ENCODE measurements around the gene DUSP12. TPM values are rescaled to one million over a fixed set of nuclear protein-coding genes. Genes with fewer than 3 reads are reported as not detected.

The DUSP12 gene
- polyA plus RNA-seq, 3 donors, result 15.0 to 26.2 (median 21.4) TPM

- no peak overlapping the region for H3K27ac ChIP-seq (ENCODE audit: low read depth, low read length)
- 0 to 1% (median 1%) methylated on average over 34 of the region's 34 CpGs for WGBS, 3 donors
These were observed 23.6 kb upstream of the DUSP12 start for GRCh38 chr1:161725908-161726472.

GRCh38 chr1:161726473-161727255, 22.9 kb upstream of the DUSP12 start:
- no peak overlapping the region for H3K27ac ChIP-seq (ENCODE audit: low read depth, low read length)
- WGBS, 3 donors, result 0 to 1% (median 1%) methylated on average over 42 to 83 of the region's 83 CpGs

- WGBS, 3 donors, result 2 to 4% (median 2%) methylated on average over 38 of the region's 38 CpGs
- no peak overlapping the region for H3K27ac ChIP-seq (ENCODE audit: low read depth, low read length)
These were observed 22.2 kb upstream of the DUSP12 start for GRCh38 chr1:161727256-161727924.

GRCh38 chr1:161728376-161729226, 21.0 kb upstream of the DUSP12 start:
- no peak overlapping the region for H3K27ac ChIP-seq (ENCODE audit: low read depth, low read length)
- WGBS, 3 donors, result 76 to 92% (median 80%) methylated on average over 4 to 7 of the region's 7 CpGs

GRCh38 chr1:161730050-161730564, 19.5 kb upstream of the DUSP12 start:
- WGBS, 3 donors, result 57 to 87% (median 65%) methylated on average over 6 of the region's 6 CpGs

GRCh38 chr1:161731241-161731640, 18.3 kb upstream of the DUSP12 start:
- no peak overlapping the region for H3K27ac ChIP-seq (ENCODE audit: low read depth, low read length)
- 67 to 81% (median 72%) methylated on average over 6 of the region's 6 CpGs for WGBS, 3 donors

More at GRCh38 chr1:161730050-161730564, 19.5 kb upstream of the DUSP12 start:
- H3K27ac ChIP-seq (ENCODE audit: low read depth, low read length), result no peak overlapping the region

GRCh38 chr1:161731981-161732718, 17.4 kb upstream of the DUSP12 start:
- 72 to 81% (median 76%) methylated on average over 5 of the region's 5 CpGs for WGBS, 3 donors

GRCh38 chr1:161733526-161733925, 16.1 kb upstream of the DUSP12 start:
- no peak overlapping the region for H3K27ac ChIP-seq (ENCODE audit: low read depth, low read length)
- WGBS, 3 donors, result 0 to 9% (median 5%) methylated on average over 1 of the region's 1 CpG

More at GRCh38 chr1:161731981-161732718, 17.4 kb upstream of the DUSP12 start:
- H3K27ac ChIP-seq (ENCODE audit: low read depth, low read length), result no peak overlapping the region

GRCh38 chr1:161735837-161736236, 13.7 kb upstream of the DUSP12 start:
- no peak overlapping the region for H3K27ac ChIP-seq (ENCODE audit: low read depth, low read length)
- WGBS, 3 donors, result 75 to 95% (median 94%) methylated on average over 3 of the region's 3 CpGs

GRCh38 chr1:161736335-161736969, 13.1 kb upstream of the DUSP12 start:
- WGBS, 3 donors, result 59 to 89% (median 77%) methylated on average over 4 of the region's 4 CpGs
- H3K27ac ChIP-seq (ENCODE audit: low read depth, low read length), result no peak overlapping the region

- WGBS, 3 donors, result 65 to 78% (median 76%) methylated on average over 2 of the region's 2 CpGs
- H3K27ac ChIP-seq (ENCODE audit: low read depth, low read length), result no peak overlapping the region
These were observed 12.0 kb upstream of the DUSP12 start for GRCh38 chr1:161737625-161738024.

GRCh38 chr1:161738627-161739287, 10.8 kb upstream of the DUSP12 start:
- no peak overlapping the region for H3K27ac ChIP-seq (ENCODE audit: low read depth, low read length)
- WGBS, 3 donors, result 63 to 86% (median 68%) methylated on average over 4 of the region's 4 CpGs

GRCh38 chr1:161739865-161740566, 9.6 kb upstream of the DUSP12 start:
- H3K27ac ChIP-seq (ENCODE audit: low read depth, low read length), result no peak overlapping the region
- WGBS, 3 donors, result 40 to 62% (median 53%) methylated on average over 8 of the region's 8 CpGs

- H3K27ac ChIP-seq (ENCODE audit: low read depth, low read length), result no peak overlapping the region
- WGBS, 3 donors, result 66 to 82% (median 78%) methylated on average over 6 of the region's 6 CpGs
These were observed 8.7 kb upstream of the DUSP12 start for GRCh38 chr1:161740921-161741320.

- WGBS, 3 donors, result 70 to 83% (median 77%) methylated on average over 9 of the region's 9 CpGs
- no peak overlapping the region for H3K27ac ChIP-seq (ENCODE audit: low read depth, low read length)
These were observed 6.4 kb upstream of the DUSP12 start for GRCh38 chr1:161743231-161743630.

GRCh38 chr1:161747801-161748200, 1.8 kb upstream of the DUSP12 start:
- WGBS, 3 donors, result 27 to 62% (median 55%) methylated on average over 6 of the region's 6 CpGs

More at GRCh38 chr1:161747801-161748200, 1.8 kb upstream of the DUSP12 start:
- no peak overlapping the region for H3K27ac ChIP-seq (ENCODE audit: low read depth, low read length)

Measured in adipose tissue (tissue), 3 donors.